Suprapubic skin (tissue), 4 donors: ENCODE results near the gene ITGB4.

Experiments used
- POLR2A ChIP-seq, 2 donors: fragments of 450-650 bp; IDR thresholded peaks; one replicate each; pipeline ENCODE4 v1.6.1; 2017; ENCODE audit warnings: antibody characterized with exemption in 2 of 2, mild to moderate bottlenecking in 2 of 2, moderate library complexity in 2 of 2
- POLR2AphosphoS5 ChIP-seq, 3 donors: sonication (generic); formaldehyde crosslinking; IDR thresholded peaks; one replicate each; pipeline ENCODE4 v1.6.1; 2017; ENCODE audit warnings: antibody characterized with exemption in 3 of 3
- TF ChIP-seq, protein P1 (sequence below), 2 donors: fragments of 200-600 bp in 1 of 2; fragments of 450-650 bp in 1 of 2; sonication (generic) in 1 of 2; IDR thresholded peaks; one replicate each; pipeline ENCODE4 v1.5.1; 2016 to 2019; ENCODE audit warnings: antibody characterized with exemption in 2 of 2, mild to moderate bottlenecking in 1 of 2, moderate library complexity in 1 of 2

DNA sequence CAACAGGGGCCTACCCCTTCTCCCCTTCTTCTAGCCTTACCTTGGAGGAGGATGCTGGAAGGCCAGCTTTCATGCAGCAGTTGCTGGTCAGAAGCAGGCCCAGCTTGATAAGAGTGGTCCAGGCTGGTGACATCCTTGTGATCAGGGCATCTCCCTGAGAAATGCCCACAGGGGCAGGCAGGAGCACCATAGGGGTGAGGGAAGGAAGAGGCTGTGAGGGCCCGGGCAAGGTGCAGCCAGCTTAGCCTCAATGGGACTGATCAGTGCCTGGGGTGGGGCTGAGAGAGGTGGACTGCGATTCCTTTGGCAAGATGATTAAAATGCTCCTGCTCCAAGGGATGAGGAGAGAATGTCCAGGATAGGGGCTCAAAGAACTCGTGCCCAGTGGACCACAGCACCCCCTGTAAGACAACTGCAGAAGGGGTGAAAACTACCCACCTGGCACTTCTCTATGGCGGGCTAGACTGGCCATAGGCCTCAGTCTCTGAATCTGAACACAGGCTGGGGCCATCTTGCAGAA lies 53.3 kb downstream of the ITGB4 start:
- TF ChIP-seq, protein P1, sequence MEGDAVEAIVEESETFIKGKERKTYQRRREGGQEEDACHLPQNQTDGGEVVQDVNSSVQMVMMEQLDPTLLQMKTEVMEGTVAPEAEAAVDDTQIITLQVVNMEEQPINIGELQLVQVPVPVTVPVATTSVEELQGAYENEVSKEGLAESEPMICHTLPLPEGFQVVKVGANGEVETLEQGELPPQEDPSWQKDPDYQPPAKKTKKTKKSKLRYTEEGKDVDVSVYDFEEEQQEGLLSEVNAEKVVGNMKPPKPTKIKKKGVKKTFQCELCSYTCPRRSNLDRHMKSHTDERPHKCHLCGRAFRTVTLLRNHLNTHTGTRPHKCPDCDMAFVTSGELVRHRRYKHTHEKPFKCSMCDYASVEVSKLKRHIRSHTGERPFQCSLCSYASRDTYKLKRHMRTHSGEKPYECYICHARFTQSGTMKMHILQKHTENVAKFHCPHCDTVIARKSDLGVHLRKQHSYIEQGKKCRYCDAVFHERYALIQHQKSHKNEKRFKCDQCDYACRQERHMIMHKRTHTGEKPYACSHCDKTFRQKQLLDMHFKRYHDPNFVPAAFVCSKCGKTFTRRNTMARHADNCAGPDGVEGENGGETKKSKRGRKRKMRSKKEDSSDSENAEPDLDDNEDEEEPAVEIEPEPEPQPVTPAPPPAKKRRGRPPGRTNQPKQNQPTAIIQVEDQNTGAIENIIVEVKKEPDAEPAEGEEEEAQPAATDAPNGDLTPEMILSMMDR (IDR thresholded peaks at IDR 0.05) = no peak
- peak in 1 of 2 donors; percentile 57 for TF ChIP-seq POLR2A (IDR thresholded peaks at IDR 0.05)
- peak in 2 of 3 donors; percentile 1 to 25 for TF ChIP-seq POLR2AphosphoS5 (IDR thresholded peaks at IDR 0.05)
